GM18519 (cell line): ENCODE results near the gene LRMDA.

Source experiments
- ATAC-seq: cut with Tn5 transposase; IDR thresholded peaks from one replicate; pipeline ENCODE4 v1.9.1; 2021; ENCODE audit warnings: mild to moderate bottlenecking, moderate library complexity; ENCODE audit not compliant: unreplicated experiment, low FRiP score

LRMDA gene

DNA sequence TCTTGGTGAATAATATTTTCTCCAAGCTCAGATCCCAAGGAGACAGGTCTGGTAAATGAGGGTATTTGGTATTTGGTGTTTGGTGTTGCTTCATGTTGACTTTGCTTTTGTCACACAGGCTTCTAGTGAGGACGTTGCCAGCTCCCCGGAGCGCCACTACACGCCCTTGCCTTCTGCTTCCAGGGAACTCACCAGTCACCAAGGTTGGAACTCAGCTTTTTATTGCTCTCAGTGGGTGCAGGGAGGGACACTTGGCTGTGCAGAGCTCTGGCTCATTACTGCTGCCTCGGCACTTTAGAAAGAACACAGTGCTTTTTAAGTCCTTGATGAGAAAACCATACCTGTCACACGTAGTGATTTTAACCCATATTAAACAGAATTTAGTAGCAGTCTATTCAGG lies 892.9 kb downstream of the LRMDA start:
- no peak for ATAC-seq

DNA sequence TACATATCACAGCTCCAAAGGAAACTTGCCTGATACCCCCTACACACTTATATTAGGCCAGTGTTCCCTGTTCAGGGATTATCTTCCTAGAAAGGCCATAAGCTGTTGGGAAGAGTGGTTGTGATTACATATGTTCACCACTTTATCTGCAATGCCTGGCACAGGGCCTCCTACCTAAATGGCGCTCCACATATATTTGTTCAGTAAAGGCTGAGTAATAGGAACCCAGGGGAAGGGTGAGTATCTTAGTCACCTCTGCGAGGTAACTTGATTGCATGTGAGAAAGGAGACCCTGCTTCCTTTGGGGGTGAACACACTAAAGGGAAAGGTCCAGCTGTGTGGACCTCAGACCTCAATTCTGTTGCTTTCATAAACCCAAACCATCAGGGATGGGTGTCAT lies 896.0 kb downstream of the LRMDA start:
- ATAC-seq = no peak

DNA sequence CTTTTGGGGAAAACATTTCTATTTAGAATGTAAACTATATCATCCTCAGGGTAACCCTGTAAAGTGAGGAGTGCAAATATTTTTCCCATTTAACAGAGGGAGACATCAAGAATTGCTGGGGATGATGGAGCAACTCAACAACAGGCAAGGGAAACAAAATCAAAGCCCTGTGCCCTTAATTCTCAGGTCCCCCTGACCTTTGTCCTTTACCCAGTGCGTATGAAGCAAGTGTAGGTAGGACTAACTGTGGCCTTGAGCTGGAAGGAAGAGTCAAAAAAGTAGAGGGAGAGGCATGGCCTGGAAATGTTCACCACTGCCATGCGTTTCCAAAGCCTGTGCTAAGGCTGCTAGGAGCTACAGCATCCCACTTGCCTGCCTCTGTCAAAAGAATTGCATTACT lies 896.9 kb downstream of the LRMDA start:
- ATAC-seq = no peak

DNA sequence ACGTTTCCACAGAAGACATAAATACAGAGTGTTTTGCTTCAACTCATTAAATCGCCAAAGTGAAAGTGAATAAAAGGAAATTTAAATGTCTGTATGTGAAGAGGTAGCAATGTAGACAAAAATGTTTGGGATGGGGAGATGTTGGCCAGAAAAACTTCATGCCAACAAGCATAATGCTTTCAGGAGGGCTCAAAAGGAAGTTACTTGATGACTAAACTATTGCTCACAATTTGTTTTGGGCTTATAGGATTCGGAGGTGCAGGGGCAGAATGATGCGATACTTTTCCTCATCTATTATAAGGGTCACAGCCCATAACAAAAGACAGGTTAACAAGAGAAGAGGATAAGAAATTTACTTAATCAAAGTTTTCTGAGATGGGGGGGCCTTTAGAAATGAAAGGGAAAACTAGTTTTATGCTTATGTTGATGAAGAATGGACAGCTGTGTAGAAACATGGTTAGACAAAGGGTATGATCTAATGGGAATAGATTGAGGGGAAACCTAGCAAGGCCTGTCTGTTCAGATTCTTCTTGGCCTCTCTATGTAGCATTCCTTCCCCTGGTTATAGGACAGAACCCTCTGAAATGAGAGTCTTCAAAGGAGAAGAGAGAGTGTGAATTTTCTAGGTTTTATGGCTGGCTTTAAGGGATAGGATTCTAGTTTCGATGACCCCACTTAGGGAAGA lies 898.6 kb downstream of the LRMDA start:
- no peak for ATAC-seq

DNA sequence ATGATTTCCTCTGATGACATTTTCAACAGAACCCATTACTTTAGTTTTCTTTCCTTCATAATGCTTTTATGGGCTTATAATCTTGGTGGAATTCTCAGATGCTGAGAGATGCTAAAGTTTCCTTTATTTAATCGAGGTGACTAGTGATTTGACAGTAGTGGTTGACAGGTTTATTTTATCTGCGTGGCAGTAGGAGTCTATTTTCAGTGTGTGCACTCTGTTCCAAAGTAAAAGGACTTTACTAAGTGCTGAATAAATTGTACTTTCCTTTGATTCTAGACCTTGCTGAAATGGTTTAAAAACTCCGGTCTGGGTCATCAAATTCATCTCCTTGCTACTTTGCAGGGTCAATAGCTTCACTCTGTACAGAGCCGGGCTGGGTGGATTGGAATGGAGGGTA lies 900.3 kb downstream of the LRMDA start:
- no peak for ATAC-seq

DNA sequence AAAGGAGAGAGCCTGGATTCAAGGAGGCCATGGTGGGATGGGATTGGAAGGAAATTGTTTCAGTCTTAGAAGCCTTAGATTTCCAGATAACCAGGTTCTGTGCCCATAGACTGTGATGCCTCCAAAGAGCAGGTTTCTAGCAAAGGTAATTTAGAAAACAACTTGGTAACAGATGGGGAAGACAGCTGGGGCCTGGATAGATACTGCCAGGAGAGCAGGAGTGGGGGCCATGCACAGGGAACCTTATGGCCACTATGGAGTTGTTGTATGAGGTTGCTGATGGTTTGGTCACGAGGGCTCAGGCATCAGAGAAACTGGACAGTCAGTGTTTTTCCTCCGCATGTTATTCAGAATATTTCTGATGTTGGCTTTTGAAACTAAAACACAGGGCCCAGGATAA lies 901.9 kb downstream of the LRMDA start:
- ATAC-seq = no peak

GRCh38 chr10:76333796-76334195 lies 902.4 kb downstream of the LRMDA start:
- no peak for ATAC-seq

- ATAC-seq = no peak
These were observed 902.8 kb downstream of the LRMDA start for GRCh38 chr10:76334255-76334654.

GRCh38 chr10:76336213-76336963 lies 905.0 kb downstream of the LRMDA start:
- ATAC-seq = no peak

DNA sequence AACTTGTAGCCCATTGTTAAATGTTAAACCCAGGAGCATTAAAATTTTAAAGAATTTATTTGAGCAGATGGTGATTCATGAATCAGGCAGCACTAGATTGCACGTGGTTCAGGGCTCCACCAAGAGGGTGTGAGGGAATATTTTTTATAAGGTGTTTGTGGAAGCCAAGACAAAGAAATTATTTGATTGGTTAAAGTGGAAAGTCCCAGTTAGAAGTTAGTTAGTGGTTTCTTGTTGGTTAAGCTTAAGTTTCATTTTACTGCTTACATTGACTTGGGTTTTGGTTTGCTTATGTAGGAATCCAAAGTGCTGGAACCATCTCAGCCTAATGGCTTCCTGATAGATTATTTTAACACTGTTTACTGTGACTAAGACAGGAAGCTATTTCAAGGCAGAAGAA lies 906.2 kb downstream of the LRMDA start:
- no peak for ATAC-seq

GRCh38 chr10:76338187-76338586 lies 906.8 kb downstream of the LRMDA start:
- no peak for ATAC-seq

GRCh38 chr10:76341740-76342139 lies 910.3 kb downstream of the LRMDA start:
- no peak for ATAC-seq

DNA sequence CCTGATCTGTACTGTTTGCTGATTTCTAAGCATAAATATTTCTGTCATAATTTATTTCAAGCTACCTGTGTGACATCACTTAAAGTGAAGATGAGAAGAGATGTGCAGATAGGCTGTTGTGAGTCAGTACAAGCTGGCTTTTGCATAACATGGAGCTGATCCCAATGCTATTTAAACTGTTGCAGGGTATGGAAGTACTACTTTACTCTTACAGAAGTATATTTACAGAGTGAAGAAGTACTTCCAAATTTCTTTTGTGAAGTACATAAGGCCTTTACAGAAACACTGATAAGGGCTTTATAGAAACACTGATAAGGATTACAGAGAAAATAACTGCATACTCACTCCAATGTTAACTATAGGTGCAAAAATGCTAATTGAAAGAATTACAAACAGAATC lies 911.6 kb downstream of the LRMDA start:
- ATAC-seq = no peak

GRCh38 chr10:76347832-76348231 lies 916.4 kb downstream of the LRMDA start:
- no peak for ATAC-seq

DNA sequence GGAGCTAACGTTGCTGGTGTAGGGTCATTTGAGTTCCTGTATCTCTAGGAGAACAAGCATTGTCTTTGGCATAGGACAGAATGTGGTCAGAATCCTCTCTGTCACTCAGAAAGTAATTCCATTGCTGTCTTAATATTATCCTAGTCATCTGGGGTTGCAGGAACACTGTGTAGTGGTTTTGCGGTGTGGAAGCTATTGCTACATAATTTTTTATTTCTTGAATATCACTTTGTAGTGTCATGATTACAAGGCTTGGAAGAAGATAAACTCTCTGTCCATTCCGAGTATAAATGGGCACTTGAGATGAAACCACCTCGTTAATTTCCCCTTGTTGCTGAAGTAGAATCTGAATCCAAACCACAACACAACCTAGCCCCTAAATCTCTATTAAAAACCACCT lies 919.2 kb downstream of the LRMDA start:
- ATAC-seq = no peak

- no peak for ATAC-seq
These were observed 920.9 kb downstream of the LRMDA start for GRCh38 chr10:76352300-76352699.

- no peak for ATAC-seq
These were observed 921.9 kb downstream of the LRMDA start for GRCh38 chr10:76353237-76353851.

- ATAC-seq = no peak
These were observed 922.9 kb downstream of the LRMDA start for GRCh38 chr10:76354212-76354738.

GRCh38 chr10:76354921-76355320 lies 923.5 kb downstream of the LRMDA start:
- no peak for ATAC-seq

DNA sequence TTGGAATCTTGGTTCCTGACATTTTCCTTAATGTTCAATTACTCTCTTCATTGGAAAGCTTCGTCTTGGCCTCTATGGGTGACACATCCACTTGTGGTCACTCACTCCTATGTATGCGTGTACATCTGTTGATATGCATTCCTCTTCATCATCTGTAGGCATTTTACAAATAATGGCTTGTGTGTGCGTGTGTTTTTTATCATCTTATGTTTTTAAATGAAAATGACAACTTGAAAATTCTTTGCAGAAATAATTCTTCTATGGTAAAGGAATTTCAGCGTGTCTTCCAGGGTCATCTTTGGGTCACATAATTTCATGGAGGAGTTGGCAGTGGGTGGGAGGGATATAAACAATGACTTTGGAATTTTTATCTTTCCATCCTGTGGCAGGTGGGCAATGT lies 925.1 kb downstream of the LRMDA start:
- no peak for ATAC-seq

DNA sequence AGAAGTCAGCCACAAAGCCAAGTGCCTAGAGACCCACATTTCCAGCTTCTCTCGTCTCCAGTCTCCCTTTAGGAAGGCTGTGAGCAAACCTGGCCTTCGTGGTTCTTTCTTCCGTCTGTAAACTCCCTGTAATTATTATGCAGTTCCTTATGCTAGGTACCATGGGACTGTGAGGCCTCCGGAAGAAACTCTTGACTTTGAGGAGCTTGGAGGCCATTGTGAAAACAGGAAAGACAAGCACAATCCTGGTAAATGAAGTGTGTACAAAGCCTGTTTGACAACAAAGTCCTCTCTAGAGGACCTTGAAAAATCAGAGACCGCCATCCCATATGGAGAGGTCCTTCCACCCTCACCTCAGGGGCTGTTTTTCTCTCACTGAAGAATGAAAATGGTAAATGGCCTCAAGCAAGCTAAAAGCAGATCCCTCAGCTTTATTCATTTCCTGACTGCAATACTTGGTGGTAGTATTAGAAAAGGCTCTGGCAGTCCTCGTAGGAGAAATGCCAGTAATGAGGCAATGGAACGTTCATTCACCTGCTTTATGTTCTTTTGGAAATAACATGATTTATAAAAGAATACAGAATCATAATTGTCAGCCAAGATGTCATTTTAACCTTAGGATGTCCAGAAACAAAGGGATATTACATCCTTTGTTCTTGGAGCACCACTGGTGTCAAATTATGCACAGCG lies 926.4 kb downstream of the LRMDA start:
- ATAC-seq = no peak
